IPS-20b (cell line): ENCODE data around the gene SLC6A3.
"Not testable (repeated sequence)": the region's sequence is repeated elsewhere in the genome, so short reads cannot be mapped to it uniquely, and the experiment has no call there.

Experiments
- H3K27ac ChIP-seq: one replicate; pipeline ENCODE4 v1.5.1; 2013; ENCODE audit warnings: low read length
- H3K27me3 ChIP-seq: 2 replicates; pipeline ENCODE4 v1.6.1; 2013; ENCODE audit warnings: mild to moderate bottlenecking, low read length, inconsistent platforms; ENCODE audit not compliant: insufficient read depth
- H3K36me3 ChIP-seq: 2 replicates; pipeline ENCODE4 v1.6.1; 2013; ENCODE audit warnings: low read depth, mild to moderate bottlenecking, inconsistent platforms, low read length, moderate library complexity; ENCODE audit not compliant: insufficient read depth
- H3K4me1 ChIP-seq: 2 replicates; pipeline ENCODE4 v1.6.1; 2013; ENCODE audit warnings: mild to moderate bottlenecking, control low read depth, inconsistent platforms, low read length, moderate library complexity; ENCODE audit not compliant: insufficient read depth
- H3K4me3 ChIP-seq: 2 replicates; pipeline ENCODE4 v1.5.1; 2013; ENCODE audit warnings: mild to moderate bottlenecking, low read length, inconsistent platforms
- H3K9ac ChIP-seq: 2 replicates; pipeline ENCODE4 v1.6.1; 2013; ENCODE audit warnings: low read depth, mild to moderate bottlenecking, inconsistent platforms, low read length, moderate library complexity
- H3K9me3 ChIP-seq: 2 replicates; pipeline ENCODE4 v1.6.1; 2013; ENCODE audit warnings: mild to moderate bottlenecking, low read depth, low read length, inconsistent platforms; ENCODE audit not compliant: insufficient read depth

SLC6A3 gene

DNA sequence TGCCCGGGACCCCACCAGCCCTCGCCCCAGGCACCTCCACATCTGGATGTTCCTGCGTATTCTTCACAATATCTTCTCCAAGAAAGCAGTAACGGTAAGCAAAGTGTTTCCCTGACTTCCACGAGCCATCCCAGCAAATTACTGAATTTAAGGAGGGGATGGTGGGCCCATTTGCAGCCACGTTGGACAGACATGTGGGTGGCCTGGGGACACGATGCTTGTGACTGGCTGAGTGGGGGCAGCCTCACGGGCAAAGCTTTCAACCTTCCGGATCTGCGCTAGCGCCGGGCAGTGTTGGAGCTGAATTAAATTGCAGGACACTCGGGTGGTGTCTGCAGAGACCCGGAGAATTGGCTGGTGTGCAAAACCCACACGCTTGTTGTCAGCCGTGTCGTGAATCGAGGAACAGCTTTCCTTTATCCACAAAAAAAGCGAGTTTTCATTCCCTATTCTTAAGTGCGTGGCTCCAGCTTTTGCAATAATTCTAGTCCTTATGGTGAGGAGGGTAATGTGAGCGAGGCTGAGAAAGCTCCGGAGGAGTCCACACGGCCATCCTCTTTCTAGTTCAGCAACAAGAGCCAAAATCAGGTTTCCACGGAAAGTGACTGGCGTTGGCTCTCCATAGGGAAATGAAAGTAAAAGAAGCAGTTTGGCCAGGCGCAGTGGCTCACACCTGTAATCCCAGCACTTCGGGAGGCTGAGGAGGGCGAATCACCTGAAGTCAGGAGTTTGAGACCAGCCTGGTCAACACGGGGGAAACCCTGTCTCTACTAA is 82.8 kb downstream of the SLC6A3 start:
- Histone ChIP-seq H3K9me3 (no peaks in the 10 kb centered on the region), H3K9ac (no peak overlapping the region), H3K4me3 (no peak overlapping the region), H3K36me3 (no peaks in the 10 kb centered on the region), H3K27ac (no peak overlapping the region), H3K4me1 (no peaks in the 10 kb centered on the region), H3K27me3 (0 out of 2 replicates have a peak, but pooled peaks cover 3% of the 10 kb centered on the region)

DNA sequence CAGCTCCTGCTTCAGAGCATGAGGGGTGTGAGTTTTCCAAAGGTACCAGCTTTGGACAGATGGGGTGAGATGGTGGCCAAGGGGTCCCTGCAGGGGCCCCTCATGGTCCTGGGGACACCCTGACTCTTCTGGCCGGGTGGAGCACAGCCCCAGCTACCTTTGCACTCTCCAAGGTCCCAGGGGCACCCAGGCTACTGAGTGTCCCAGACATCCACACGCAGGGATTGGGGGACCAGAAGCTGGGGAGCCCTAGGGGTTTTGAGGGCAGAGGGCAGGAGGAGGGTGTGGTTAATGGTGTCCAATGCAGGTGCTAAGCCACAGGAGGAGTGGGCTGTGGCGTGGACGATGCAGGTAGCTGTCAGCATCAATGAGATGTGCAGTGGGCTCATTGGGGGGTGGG is 84.4 kb downstream of the SLC6A3 start:
- Histone ChIP-seq H3K4me1 (no peaks in the 10 kb centered on the region), H3K4me3 (no peak overlapping the region), H3K9me3 (no peaks in the 10 kb centered on the region), H3K9ac (no peak overlapping the region), H3K36me3 (no peaks in the 10 kb centered on the region), H3K27ac (no peak overlapping the region), H3K27me3 (0 out of 2 replicates have a peak, but pooled peaks cover 3% of the 10 kb centered on the region)

DNA sequence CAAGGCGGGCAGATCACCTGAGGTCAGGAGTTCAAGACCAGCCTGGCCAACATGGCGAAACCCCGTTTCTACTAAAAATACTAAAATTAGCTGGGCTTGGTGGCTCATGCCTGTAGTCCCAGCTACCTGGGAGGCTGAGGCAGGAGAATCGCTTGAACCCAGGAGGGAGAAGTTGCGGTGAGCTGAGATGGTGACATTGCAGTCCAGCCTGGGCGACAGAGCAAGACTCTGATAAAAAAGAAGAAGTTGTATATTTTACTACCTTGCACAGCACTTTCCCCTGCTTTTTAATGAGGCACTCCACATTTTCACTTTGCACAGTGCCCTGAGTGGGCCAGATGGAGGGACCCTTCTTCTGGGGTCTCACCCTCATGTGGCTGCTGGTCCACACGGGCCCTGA is 84.9 kb downstream of the SLC6A3 start:
- H3K4me3 ChIP-seq, H3K27me3 ChIP-seq, H3K9me3 ChIP-seq, H3K9ac ChIP-seq, H3K4me1 ChIP-seq, H3K36me3 ChIP-seq, H3K27ac ChIP-seq: not testable (repeated sequence)

DNA sequence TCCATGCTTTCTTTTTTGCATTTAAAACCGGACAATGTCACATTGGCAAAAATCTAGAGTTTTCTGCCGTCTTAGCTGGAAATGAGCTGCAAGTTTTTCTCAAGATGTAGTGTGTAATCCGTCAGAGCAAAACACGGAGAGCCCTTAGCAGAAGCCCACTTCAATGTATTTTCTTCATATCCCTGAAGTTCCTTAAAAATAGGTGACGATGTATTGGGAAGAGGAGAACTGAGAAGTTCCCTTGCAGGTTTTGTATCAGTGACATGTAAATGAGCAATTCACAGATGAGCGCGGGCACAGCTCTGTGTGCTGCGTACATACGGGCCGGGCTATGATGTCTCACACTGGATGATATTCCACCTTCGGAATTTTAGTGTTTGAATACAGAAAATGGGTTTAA is 85.5 kb downstream of the SLC6A3 start:
- no peaks in the 10 kb centered on the region for H3K4me1 ChIP-seq
- H3K27me3 ChIP-seq = 0 out of 2 replicates have a peak, but pooled peaks cover 3% of the 10 kb centered on the region
- H3K9me3 ChIP-seq = no peaks in the 10 kb centered on the region
- H3K9ac ChIP-seq = no peak overlapping the region
- H3K27ac ChIP-seq = no peak overlapping the region
- H3K36me3 ChIP-seq = no peaks in the 10 kb centered on the region
- H3K4me3 ChIP-seq = no peak overlapping the region

DNA sequence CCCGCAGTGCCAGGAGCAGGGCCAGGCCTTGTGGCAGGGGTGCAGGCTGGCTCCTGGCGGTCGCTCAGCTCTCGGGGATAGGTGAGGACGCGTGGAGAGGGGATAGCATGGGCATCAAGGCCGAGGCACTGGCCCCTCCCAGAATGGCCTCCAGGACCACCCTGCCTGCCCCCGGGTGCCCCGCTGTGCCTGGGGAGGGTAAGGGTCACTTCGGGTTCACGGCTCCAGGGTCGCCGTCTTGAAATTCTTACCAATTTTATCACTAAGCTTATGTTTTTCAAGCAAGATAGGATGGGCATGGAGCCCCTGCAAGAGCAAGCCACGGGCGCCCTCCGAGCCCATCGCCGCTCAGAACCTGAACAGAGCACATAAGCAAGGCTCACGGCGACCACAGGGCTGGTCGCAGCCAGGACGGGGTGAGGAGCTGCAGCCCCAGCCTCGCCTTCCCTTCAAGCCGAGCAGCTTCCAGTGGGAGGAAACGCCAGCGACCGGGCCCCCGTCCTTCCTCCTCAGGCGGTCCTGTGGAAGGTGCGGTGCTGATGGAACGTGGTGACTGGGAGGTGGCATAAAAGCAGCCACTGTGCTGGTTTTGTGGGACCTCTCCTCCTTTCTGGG is 86.1 kb downstream of the SLC6A3 start:
- Histone ChIP-seq H3K9me3 (no peaks in the 10 kb centered on the region), H3K4me3 (no peak overlapping the region), H3K27me3 (0 out of 2 replicates have a peak, but pooled peaks cover 3% of the 10 kb centered on the region)

DNA sequence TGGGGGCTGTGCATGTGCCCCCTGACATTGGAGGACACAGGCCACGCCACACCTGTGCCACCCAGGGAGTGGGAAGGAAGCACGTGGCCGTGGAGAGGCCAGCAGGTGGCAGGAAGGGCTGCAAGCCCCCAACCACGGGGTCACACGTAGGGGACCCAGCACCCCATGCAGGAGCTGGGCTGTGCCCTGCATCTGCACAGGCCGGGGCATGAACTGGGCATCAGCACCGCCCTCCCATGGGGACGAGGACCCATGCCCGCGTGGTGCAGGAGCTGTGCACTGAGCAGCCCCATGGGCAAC is 86.6 kb downstream of the SLC6A3 start:
- 0 out of 2 replicates have a peak, but pooled peaks cover 2% of the 10 kb centered on the region for H3K4me1 ChIP-seq
- no peak overlapping the region for H3K9ac ChIP-seq
- H3K9me3 ChIP-seq = no peaks in the 10 kb centered on the region
- 0 out of 2 replicates have a peak, but pooled peaks cover 2% of the 10 kb centered on the region for H3K27me3 ChIP-seq
- H3K4me3 ChIP-seq = no peak overlapping the region
- H3K36me3 ChIP-seq = no peaks in the 10 kb centered on the region
- H3K27ac ChIP-seq = no peak overlapping the region

More for the DNA sequence above, 86.1 kb downstream of the SLC6A3 start:
- Histone ChIP-seq H3K9ac (no peak overlapping the region), H3K36me3 (no peaks in the 10 kb centered on the region), H3K4me1 (0 out of 2 replicates have a peak, but pooled peaks cover 2% of the 10 kb centered on the region), H3K27ac (no peak overlapping the region)

DNA sequence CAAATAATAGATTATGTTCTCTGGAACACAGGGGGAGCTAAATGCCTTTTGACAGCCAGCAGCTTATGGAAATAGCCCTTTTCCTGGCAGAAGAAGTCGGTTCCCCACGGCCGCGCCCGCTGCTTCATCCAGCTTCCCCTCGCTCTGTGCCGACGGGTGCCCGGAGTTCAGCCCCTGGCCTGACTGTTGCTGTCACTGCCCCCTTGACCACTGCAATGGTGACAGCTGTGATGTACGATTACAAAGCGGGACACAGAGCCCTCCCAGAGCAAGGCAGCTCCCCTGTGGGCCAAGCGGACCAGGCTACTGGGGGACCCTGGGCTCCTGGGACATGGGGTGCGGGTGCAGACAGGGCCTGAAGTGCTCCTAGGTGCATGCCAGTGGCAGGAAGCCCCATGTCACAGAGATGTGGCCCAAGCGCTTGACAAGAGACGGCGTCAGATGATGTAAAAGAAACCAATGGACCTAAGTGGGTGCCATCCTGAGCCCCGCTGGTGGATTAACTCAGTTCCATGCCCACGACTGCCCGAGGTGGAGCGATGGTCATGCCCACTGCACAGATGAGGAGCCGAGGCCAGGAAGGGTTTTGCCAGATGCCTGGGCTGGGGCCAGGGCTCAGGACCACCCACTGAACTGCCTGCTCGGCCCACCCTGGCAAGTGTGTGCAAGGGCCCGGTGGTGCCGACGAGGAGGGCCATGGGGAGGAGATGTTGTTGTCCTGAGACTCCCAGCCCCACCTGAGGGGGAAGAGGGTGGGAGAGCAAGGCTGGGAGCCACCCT is 87.1 kb downstream of the SLC6A3 start:
- H3K9ac ChIP-seq = no peak overlapping the region
- no peak overlapping the region for H3K4me3 ChIP-seq
- H3K9me3 ChIP-seq = no peaks in the 10 kb centered on the region
- no peaks in the 10 kb centered on the region for H3K27me3 ChIP-seq
- no peaks in the 10 kb centered on the region for H3K36me3 ChIP-seq
- no peak overlapping the region for H3K27ac ChIP-seq
- 0 out of 2 replicates have a peak, but pooled peaks cover 2% of the 10 kb centered on the region for H3K4me1 ChIP-seq

DNA sequence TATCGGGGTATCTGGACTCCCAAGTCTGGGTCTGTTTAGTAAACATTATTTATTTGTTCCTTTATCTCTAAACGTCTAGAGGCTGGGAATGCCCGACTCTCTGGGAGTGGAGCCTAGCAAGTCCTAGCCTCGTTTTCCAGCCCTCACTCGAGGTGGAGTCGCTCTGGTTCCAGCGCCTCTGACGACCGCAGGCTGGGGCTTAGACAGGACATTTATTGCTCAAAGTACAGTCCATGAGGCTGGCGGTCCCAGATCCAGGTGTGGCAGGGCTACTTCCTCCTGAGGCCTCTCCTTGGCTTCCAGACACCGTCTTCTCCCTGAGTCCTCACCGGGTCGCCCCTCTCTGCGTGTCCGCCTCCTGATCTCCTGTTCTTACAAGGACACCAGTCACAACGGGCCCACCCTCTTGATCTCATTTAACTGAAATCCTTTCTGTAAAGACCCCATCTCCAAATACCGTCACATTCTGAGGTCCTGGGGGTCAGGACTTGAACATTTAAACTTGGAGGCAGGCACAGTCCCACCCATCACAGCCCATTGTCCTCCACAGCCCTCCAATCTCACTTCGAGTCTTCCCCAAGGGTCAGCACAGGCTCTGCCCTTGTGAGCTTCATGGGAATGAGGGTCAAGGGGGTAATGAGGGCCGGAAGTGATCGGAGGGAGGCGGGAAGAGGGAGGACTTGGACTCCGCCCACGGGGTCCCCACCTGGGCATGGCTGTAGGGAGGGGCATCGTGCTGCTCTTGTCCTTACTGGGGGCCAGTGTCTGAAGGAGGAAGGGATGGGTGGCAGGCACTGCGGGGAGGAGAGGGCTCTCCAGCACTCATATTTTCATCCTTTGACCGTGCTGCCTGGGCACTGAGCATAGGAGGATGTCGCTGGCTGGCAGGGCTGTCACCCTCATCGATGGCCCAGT is 88.1 kb downstream of the SLC6A3 start:
- H3K27me3 ChIP-seq = no peaks in the 10 kb centered on the region
- H3K9me3 ChIP-seq = no peaks in the 10 kb centered on the region

DNA sequence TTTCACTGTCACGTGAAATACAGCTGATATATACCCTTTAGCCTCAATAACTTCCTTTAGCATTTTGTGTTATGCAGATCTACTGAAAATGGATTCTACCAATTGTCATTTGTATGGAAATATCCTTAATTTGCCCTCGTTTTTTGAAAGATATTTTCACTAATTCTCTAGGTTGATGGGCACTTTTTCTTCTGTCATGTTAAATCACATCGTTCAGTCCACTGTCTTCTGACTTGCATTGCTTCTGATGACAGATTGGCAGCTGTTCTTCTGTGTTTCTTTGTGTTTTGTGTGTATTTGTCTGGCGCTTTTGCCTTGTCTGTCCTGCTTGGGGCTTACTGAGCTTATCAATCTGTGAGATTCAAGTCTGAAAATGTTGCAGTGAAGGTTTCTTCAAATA is 90.7 kb downstream of the SLC6A3 start:
- Histone ChIP-seq H3K27ac (no peak overlapping the region), H3K9me3 (no peaks in the 10 kb centered on the region), H3K4me1 (0 out of 2 replicates have a peak, but pooled peaks cover 2% of the 10 kb centered on the region), H3K4me3 (no peak overlapping the region), H3K27me3 (no peaks in the 10 kb centered on the region), H3K9ac (no peak overlapping the region), H3K36me3 (no peaks in the 10 kb centered on the region)

More for the DNA sequence above, 88.1 kb downstream of the SLC6A3 start:
- Histone ChIP-seq H3K4me1 (0 out of 2 replicates have a peak, but pooled peaks cover 2% of the 10 kb centered on the region), H3K27ac (no peak overlapping the region), H3K36me3 (no peaks in the 10 kb centered on the region), H3K9ac (no peak overlapping the region), H3K4me3 (no peak overlapping the region)

DNA sequence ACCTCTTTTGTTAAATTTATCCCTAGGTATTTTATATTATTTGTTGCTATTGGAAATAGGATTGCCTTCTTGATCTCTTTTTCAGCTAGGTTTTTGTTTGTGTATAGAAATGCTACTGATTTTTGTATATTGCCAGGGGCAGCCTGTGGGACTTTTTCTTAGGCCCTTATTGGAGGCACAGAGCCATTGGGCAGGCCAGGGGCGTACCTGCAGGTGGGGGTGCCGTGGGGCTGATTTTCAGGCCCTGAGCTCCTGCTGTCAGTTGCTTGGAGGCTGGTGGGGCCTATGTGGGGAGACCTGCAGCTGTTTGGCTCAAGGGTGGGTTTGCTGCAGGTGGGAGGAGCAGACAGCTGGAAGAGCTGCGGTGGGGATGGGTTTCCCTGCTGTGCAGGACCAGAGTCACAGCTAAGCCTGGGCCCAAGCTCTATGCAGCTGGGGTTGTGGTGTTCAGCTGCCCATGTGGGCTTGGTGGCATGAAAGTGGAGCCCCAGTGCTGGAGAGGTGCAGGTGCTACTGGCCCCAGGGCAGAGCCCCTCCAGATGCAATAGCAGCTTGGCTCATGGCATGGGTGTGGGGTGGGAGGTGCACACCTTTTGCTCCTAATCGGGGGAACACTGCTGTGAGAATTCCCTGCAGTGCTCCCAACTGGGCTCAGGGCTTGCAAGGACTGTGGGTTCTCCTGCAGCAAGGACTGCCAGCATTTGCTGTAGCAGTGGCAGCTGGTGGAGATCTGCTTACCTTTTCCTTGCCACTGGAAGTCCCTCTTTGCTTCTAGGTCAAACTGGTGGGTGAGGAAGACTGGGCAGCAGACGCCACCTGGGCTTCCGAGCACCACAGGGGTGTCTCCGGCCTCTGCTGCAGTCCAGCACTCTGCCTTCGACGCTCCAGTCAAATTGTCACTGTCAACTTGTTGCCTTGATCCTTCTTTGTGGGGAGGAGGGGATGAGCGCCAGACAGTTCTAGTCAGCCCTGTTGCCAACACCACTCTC is 92.7 kb downstream of the SLC6A3 start:
- H3K4me3 ChIP-seq = no peak overlapping the region
- H3K36me3 ChIP-seq = no peaks in the 10 kb centered on the region
- no peak overlapping the region for H3K9ac ChIP-seq
- H3K9me3 ChIP-seq = no peaks in the 10 kb centered on the region
- H3K4me1 ChIP-seq = 0 out of 2 replicates have a peak, but pooled peaks cover 2% of the 10 kb centered on the region
- H3K27ac ChIP-seq = no peak overlapping the region
- H3K27me3 ChIP-seq = no peaks in the 10 kb centered on the region
